HG03565 (cell line): ENCODE measurements around the gene SLC2A4RG.
"Not testable (repeated sequence)": the region's sequence is repeated elsewhere in the genome, so short reads cannot be mapped to it uniquely, and the experiment has no call there.

Source experiments
- ATAC-seq: cut with Tn5 transposase; IDR thresholded peaks from one replicate; pipeline ENCODE4 v1.9.1; 2021; ENCODE audit warnings: mild to moderate bottlenecking, moderate library complexity; ENCODE audit not compliant: unreplicated experiment

The SLC2A4RG gene

DNA sequence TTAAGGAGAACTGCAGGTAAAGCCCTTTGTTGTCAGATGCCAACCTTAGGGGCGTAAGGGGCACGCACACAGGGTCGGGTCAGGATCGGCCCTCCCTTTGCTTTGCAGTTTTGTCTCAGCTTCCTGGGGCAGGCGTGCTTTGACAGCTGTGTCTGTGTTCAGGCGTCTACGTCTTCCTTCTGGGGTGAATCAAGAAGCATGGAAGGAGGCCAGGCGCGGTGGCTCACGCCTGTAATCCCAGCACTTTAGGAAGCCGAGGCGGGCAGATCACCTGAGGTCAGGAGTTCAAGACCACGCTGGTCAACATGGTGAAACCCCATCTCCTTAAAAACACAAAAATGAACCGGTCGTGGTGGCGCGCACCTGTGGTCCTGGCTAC lies 30.4 kb upstream of the SLC2A4RG start:
- no peak for ATAC-seq

DNA sequence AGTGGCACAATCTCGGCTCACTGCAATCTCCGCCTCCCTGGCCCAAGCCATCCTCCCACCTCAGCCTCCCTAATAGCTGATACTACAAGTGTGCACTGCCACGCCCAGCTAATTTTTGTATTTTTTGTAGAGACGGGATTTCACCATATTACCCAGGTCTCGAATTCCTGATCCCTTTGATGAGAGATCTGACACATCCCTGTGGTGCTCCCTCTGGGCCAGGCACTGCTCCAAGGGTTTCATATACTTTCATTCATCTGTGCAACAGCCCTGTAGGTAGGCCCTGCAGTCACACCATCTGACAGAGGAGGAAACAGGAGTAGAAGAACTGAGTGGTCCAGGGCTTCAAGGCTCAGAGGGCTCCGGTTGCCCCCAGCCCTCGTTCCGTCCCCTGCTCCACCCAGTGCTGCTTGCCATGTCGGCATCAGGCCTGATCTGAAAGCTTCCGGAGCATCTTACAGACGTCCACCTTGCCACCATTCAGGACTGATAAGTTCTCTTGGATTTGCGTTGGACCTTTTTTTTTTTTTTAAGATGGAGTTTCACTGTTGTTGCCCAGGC lies 28.4 kb upstream of the SLC2A4RG start:
- ATAC-seq: no peak

GRCh38 chr20:63712191-63712590 lies 27.4 kb upstream of the SLC2A4RG start:
- no peak for ATAC-seq

GRCh38 chr20:63714858-63715257 lies 24.7 kb upstream of the SLC2A4RG start:
- ATAC-seq: no peak

- no peak for ATAC-seq
Measured at GRCh38 chr20:63718996-63719395, 20.6 kb upstream of the SLC2A4RG start.

DNA sequence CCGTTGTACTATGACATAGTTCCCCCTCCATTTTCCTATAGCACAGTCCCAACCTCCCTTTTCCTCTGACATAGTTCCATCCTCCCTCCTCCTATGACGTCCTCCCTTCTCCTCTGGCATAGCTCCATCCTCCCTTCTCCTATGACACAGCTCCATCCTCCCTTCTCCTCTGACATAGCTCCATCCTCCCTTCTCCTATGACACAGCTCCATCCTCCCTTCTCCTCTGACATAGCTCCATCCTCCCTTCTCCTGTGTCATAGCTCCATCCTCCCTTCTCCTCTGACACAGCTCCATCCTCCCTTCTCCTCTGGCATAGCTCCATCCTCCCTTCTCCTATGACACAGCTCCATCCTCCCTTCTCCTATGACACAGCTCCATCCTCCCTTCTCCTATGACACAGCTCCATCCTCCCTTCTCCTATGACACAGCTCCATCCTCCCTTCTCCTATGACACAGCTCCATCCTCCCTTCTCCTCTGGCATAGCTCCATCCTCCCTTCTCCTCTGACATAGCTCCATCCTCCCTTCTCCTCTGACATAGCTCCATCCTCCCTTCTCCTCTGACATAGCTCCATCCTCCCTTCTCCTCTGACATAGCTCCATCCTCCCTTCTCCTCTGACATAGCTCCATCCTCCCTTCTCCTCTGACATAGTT lies 16.5 kb upstream of the SLC2A4RG start:
- not testable (repeated sequence) for ATAC-seq

GRCh38 chr20:63730189-63730733 lies 9.3 kb upstream of the SLC2A4RG start:
- not testable (repeated sequence) for ATAC-seq

- ATAC-seq: no peak
Measured at GRCh38 chr20:63731410-63731809, 8.2 kb upstream of the SLC2A4RG start.

DNA sequence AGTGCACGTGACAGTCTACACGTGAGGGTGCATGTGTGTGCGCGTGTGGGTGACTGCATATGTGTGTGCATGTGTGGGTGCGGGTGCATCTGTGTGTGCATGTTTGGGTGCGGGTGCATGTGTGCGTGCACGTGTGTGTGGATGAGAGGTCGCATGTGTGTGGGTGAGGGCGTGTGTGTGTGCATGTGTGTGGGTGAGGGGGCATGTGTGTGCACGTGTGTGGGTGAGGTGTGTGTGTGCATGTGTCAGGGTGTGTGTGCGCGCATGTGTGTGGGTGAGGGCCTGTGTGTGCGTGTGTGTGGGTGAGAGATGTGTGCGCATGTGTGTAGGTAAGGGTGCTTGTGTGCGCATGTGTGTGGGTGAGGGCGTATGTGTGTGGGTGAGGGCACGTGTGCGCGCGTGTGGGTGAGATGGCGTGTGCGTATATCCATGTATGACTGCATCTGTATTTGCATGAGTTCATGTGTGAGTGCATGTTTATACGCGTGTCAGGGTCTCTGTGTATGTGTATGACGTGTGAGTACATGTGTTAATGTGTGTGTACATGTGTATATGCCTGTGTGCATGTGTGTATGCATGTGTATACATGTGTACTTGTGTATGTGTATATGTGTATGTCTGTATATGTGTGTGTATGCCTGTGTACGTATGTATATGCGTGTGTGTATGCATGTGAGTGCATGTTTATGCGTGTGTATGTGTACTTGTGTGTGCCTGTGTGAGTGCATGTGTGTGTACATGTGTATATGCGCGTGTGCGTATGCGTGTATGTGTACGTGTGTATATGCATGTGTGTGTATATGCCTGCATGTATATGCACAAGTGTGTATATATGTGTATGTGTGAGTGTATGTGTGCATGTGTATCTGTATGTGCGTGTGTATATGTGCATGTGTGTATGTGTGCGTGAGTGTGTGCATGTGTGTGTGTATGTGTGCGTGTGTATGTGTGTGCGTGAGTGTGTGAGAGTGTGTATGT lies 7.2 kb upstream of the SLC2A4RG start:
- no peak for ATAC-seq

DNA sequence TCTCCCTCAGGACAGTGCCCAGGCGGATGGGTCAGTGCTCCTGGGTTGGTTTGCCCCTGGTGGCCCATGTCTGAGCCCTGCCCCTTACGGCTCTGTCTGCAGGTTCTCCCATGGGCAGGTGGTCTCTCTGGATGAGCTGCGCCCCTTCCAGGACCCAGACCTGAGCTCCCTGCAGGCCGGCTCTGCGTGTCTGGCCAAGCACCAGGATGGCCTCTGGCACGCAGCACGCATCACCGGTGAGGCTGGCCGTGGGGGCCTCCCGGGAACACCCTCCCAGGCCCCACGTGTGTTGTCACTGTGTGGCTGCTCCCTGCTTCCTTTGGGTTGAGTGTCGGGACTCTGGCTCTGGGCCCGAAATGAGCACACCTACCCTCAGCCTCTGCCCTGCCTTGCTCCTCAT lies 6.5 kb upstream of the SLC2A4RG start:
- ATAC-seq: no peak

DNA sequence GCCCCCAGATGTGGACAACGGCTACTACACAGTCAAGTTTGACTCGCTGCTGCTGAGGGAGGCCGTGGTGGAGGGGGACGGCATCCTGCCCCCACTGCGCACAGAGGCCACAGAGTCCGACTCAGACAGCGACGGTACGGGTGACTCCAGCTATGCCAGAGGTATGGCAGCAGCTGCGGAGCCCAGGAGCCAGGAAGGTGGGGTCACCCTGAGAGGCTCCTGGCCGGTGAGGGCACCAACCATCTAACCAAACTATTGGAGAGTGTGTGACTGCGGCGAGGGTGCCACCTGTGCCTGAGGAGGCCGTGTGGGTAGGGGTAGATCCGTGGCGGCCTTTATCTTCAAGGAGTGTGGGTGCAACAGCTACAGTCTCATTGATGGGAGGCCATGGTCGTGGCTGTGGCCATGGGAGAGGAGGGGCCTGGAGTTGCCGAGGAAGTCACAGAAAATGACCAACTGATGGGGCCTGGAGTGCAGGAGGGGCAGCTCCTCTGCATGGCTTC lies 5.9 kb upstream of the SLC2A4RG start:
- no peak for ATAC-seq

- no peak for ATAC-seq
Measured at GRCh38 chr20:63734111-63734945, 5.2 kb upstream of the SLC2A4RG start.

DNA sequence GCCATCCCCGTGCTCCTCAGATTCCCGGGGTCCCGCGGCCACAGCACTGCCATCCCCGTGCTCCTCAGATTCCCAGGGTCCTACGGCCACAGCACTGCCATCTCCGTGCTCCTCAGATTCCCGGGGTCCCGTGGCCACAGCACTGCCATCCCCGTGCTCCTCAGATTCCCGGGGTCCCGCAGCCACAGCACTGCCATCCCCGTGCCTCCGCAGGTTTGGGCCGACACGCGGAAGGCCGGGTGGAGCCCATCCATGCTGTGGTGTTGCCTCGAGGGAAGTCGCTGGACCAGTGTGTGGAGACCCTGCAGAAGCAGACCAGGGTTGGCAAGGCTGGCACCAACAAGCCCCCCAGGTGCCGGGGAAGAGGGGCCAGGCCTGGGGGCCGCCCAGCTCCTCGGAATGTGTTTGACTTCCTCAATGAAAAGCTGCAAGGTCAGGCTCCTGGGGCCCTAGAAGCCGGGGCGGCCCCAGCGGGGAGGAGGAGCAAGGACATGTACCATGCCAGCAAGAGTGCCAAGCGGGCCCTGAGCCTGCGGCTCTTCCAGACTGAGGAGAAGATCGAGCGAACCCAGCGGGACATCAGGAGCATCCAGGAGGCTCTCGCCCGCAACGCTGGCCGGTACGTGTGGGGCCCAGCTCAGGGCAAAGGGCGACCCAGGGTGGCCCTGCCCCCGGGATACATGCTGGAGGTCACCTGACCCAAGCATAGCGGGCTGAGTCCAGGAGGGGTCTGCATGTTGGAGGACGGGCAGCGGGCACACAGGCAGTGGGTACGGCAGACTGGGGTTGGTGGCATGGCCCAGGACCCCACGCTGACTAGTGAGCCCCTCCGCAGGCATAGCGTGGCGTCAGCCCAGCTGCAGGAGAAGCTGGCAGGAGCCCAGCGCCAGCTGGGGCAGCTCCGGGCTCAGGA lies 4.4 kb upstream of the SLC2A4RG start:
- ATAC-seq: no peak

GRCh38 chr20:63735859-63736718 lies 3.5 kb upstream of the SLC2A4RG start, which contains the start of gene LIME1:
LIME1 (plus strand) TSS chr20:63736664; CDS start chr20:63737550, 886 bp downstream.
- no peak for ATAC-seq

DNA sequence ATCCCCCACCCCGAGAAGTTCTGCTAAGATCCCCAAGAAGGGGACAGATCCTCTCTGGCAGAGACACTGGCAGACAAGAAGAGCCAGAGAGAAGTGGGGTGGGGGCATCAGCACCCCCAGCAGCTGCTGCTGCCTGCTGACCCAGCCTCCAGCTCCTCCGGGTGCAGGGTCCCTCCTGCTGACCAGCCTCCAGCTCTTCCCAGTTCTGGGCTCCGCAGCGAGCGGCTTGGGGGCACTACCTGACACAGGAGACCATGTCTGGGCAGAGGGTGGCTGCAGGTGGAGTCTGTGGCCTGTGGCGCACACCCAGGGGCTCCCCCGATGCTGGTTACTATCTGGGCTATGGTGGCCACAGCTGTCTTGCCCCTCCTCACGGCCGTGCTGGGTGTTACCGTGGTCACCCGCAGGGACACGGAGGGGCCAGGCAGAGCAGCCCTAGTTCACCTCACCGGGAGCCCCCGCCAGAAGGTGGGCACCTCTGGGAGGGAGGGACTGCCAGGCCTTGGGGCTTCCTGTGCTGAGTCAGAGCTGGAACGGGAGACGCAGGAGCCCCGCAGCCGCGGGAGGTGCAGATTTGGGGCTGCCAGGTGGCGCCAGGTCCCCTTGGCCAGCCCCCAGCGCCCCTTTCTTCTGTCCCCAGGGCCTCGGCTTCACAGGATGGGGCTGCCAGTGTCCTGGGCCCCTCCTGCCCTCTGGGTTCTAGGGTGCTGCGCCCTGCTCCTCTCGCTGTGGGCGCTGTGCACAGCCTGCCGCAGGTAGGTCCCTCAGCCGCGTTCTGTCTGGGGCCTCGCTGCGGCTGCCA lies 2.5 kb upstream of the SLC2A4RG start:
- ATAC-seq: no peak

DNA sequence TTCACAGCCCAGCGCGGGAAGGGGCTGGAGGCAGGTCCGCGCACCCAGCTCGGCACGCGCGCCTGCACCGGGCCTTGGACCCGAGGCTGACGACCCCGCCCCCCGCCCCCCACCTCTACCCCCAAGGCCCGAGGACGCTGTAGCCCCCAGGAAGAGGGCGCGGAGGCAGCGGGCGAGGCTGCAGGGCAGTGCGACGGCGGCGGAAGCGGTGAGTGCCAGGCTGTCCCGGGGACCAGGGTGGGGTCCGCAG lies 2.0 kb upstream of the SLC2A4RG start:
- ATAC-seq: no peak

DNA sequence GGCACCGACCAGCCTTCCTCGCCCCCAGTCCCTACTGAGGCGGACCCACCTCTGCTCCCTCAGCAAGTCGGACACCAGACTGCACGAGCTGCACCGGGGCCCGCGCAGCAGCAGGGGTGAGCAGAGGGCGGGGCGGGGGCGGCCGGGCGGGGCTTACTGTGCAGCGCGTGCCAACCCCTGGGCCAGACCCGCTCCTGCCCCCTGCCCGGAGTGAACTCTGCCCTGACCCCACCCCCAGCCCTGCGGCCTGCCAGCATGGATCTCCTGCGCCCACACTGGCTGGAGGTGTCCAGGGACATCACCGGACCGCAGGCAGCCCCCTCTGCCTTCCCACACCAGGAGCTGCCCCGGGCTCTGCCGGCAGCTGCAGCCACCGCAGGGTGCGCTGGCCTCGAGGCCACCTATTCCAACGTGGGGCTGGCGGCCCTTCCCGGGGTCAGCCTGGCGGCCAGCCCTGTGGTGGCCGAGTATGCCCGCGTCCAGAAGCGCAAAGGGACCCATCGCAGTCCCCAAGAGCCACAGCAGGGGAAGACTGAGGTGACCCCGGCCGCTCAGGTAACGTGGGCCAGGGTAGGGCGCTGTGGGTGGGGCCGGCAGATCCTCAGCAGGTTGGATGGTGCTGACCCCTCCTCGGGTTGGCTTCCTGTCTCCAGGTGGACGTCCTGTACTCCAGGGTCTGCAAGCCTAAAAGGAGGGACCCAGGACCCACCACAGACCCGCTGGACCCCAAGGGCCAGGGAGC lies 1.5 kb upstream of the SLC2A4RG start:
- ATAC-seq: no peak
